Thyroid gland (tissue), 4 donors: ENCODE data around the gene MYO18A. TPM values are rescaled to one million over a fixed set of nuclear protein-coding genes. Genes with fewer than 3 reads are reported as not detected.

ENCODE experiments used
- DNase-seq, 2 donors: peaks; one replicate each; pipeline ENCODE4 v3.0.0-alpha.2; 2019
- H3K27ac ChIP-seq, 3 donors: fragments of 200-600 bp; sonication (generic); 1 replicate in 2 of 3; 2 replicates in 1 of 3; pipeline ENCODE4 v1.5.1; 2016 to 2019; ENCODE audit warnings: mild to moderate bottlenecking in 1 of 3, moderate library complexity in 1 of 3
- H3K27me3 ChIP-seq: fragments of 200-600 bp; sonication (generic); one replicate; pipeline ENCODE4 v1.5.1; 2019
- H3K36me3 ChIP-seq, 2 donors: fragments of 200-600 bp; sonication (generic); one replicate each; pipeline ENCODE4 v1.5.1; 2016 to 2019
- H3K4me1 ChIP-seq, 2 donors: fragments of 200-600 bp; sonication (generic); one replicate each; pipeline ENCODE4 v1.5.1; 2017 to 2019
- H3K4me3 ChIP-seq, 3 donors: fragments of 200-600 bp; sonication (generic); replicated peaks in 1 of 3; 1 replicate in 2 of 3; 2 replicates in 1 of 3; pipeline ENCODE4 v1.5.1; 2016; ENCODE audit warnings: mild to moderate bottlenecking in 1 of 3
- H3K9me3 ChIP-seq: fragments of 200-600 bp; sonication (generic); one replicate; pipeline ENCODE4 v1.5.1; 2017
- POLR2A ChIP-seq, 2 donors: fragments of 450-650 bp; IDR thresholded peaks; one replicate each; pipeline ENCODE4 v1.6.1; 2017; ENCODE audit warnings: antibody characterized with exemption in 2 of 2, mild to moderate bottlenecking in 2 of 2, moderate library complexity in 1 of 2
- WGBS, 2 donors: methylation state at CpG; one replicate each; pipeline ENCODE4 v1.1.5; 2017; 5-methylcytosine and 5-hydroxymethylcytosine counted together
- intact Hi-C: fragments of 100-400 bp; cut with DNase I; formaldehyde crosslinking; loops from one replicate; pipeline ENCODE4 v1.15.1; 2023
- total RNA-seq, 4 donors: library from RNA; depleted of rRNA; stranded (reverse); fragments of >200 nt; gene quantifications; one replicate each; pipeline ENCODE4 v1.2.3, GENCODE V29; 2016
- TF ChIP-seq, protein P1 (sequence below), 6 experiments: fragments of 200-600 bp in 3 of 6; fragments of 450-650 bp in 3 of 6; sonication (generic) in 3 of 6; IDR thresholded peaks; one replicate each; pipeline ENCODE4 v1.5.1; 2016 to 2019; ENCODE audit warnings: antibody characterized with exemption in 6 of 6, mild to moderate bottlenecking in 2 of 6, inconsistent platforms in 1 of 6, moderate library complexity in 1 of 6

The MYO18A gene
- total RNA-seq, 4 donors from 2014 or later: 32.1 to 49.8 (median 40.6) TPM

DNA sequence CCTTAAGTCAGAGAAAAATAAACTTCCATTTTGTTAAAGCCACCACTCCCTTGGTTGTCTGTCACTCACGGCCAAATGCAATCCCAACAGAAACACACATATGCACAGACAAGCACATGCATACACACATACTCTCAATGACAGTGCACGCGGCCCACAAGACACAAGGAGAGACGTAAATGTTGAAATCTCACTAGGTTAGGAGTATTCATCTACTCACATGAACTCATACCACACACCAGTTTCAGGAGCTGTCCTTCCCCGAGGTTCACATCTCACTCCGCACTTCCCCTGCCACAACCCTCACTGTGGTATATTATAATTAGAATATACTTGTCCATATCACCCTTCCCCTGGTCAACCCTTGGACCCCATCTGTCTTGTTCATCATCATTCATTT, 36.0 kb upstream of the MYO18A start:
- TF ChIP-seq, protein P1, sequence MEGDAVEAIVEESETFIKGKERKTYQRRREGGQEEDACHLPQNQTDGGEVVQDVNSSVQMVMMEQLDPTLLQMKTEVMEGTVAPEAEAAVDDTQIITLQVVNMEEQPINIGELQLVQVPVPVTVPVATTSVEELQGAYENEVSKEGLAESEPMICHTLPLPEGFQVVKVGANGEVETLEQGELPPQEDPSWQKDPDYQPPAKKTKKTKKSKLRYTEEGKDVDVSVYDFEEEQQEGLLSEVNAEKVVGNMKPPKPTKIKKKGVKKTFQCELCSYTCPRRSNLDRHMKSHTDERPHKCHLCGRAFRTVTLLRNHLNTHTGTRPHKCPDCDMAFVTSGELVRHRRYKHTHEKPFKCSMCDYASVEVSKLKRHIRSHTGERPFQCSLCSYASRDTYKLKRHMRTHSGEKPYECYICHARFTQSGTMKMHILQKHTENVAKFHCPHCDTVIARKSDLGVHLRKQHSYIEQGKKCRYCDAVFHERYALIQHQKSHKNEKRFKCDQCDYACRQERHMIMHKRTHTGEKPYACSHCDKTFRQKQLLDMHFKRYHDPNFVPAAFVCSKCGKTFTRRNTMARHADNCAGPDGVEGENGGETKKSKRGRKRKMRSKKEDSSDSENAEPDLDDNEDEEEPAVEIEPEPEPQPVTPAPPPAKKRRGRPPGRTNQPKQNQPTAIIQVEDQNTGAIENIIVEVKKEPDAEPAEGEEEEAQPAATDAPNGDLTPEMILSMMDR (IDR thresholded peaks at IDR 0.05): no peak
- no peak for TF ChIP-seq POLR2A (IDR thresholded peaks at IDR 0.05)
- no peaks in the 10 kb centered on the region for H3K27me3 ChIP-seq
- no peaks in the 10 kb centered on the region for H3K36me3 ChIP-seq
- intact Hi-C loops: loop anchor here (5.0 kb wide), 1 partner anchor 69 kb away; no protein-coding TSS in a partner anchor
- no peaks in the 10 kb centered on the region for H3K9me3 ChIP-seq
- 57 to 63% methylated on average over 6 of the region's 6 CpGs for WGBS, 2 donors
- H3K4me3 ChIP-seq: no peak overlapping the region
- peak overlapping the region in 1 of 3 donors; percentile 34 for H3K27ac ChIP-seq
- no peak for DNase-seq
- H3K4me1 ChIP-seq: peaks cover 0 to 16% of the 10 kb centered on the region in 2 donors

DNA sequence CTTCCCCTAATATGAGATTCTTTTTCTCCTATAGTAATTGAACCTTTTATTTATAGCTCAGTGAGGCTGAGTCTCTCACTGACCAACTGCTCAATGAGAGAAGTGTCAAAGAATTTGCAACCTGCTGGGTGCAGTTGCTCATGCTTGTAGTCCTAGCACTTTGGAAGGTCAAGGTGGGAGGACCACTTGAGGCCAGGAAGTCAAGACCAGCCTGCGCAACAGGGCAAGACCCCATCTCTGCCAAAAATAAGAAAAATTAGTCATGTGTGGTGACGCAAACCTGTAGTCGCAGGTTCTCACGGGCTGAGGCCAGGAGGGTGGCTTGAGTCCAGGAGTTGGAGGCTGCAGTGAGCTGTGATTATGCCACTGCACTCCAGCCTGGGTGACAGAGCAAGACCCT, 35.5 kb upstream of the MYO18A start:
- Histone ChIP-seq H3K27ac (no peak overlapping the region), H3K4me1 (peaks cover 0 to 16% of the 10 kb centered on the region in 2 donors), H3K27me3 (no peaks in the 10 kb centered on the region), H3K36me3 (no peaks in the 10 kb centered on the region), H3K9me3 (no peaks in the 10 kb centered on the region), H3K4me3 (no peak overlapping the region)
- WGBS, 2 donors: 24 to 40% methylated on average over 4 of the region's 4 CpGs
- DNase-seq: peak; percentile 83 to 85
- intact Hi-C loops: loop anchor here (5.0 kb wide), 1 partner anchor 68 kb away; no protein-coding TSS in a partner anchor
- no peak for TF ChIP-seq POLR2A (IDR thresholded peaks at IDR 0.05)
- TF ChIP-seq, protein P1 (IDR thresholded peaks at IDR 0.05): no peak

DNA sequence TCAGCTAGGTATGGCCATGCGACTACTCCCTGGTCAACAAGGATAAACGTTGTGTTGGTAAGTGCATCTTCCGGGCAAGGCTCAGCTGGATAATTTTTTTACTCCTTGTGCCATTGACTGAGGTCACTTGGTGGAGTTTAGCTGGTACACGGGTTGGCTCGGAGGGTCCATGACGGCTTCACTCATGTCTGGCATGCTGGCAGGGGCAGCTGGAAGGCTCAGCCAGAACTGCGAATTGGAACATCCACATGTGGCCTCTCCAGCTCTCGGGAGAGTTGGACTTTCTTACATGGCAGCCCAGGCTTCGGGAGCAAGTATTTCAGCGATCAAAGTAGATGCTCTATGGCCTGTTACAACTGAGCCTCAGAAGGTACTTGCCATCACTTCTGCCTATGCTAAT, 35.0 kb upstream of the MYO18A start:
- Histone ChIP-seq H3K27me3 (no peaks in the 10 kb centered on the region), H3K9me3 (no peaks in the 10 kb centered on the region), H3K27ac (no peak overlapping the region), H3K4me3 (no peak overlapping the region), H3K4me1 (peaks cover 0 to 16% of the 10 kb centered on the region in 2 donors), H3K36me3 (no peaks in the 10 kb centered on the region)
- intact Hi-C loops: loop anchor here (5.0 kb wide), 1 partner anchor 68 kb away; no protein-coding TSS in a partner anchor
- WGBS, 2 donors: 87% methylated on average over 10 of the region's 10 CpGs
- TF ChIP-seq, protein P1 (IDR thresholded peaks at IDR 0.05): no peak
- no peak for TF ChIP-seq POLR2A (IDR thresholded peaks at IDR 0.05)
- DNase-seq: no peak

DNA sequence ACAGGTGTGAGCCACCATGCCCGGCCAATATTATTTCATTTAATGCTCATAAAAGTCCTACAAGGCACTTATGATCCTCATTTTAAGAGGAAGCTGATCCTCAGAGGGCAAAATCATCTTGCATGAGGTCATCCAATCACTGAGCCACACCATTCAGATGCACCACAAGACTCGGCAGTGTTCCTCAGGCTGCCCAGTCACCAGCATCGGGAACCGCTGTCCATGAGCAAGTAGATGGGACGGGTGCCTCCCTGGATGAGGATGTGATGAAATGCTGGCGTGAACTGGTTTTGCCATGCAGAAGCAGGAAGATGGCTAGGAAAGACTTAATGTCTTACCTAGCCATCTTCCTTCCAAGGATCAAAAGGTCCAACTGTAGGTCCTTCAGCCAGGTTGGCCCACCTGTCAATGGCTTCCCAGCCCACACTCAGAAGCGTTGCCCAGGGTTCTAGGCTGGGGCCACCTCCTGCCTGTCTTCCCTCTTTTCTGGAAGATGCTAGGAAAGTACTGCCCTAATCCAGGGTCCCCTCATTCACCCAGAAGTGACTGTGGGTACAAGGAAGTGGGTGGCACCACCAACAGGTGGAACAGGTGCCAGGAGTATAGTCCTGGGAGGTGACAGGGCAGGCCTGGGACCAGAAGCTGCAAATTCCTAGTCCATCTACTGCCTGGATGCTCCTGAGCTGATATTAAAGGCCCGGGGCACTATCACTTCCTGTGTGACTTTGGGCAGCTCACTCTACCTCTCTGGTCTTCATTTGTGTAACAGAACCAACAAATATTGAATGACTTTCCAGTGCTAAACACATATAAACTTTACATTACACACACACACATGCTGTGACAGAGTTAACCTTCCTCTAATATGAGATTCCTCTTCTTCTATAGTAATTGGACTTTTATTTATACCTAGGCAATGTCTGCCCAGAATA, 34.3 kb upstream of the MYO18A start:
- whole genome bisulfite sequencing, 2 donors: 83 to 89% methylated on average over 8 of the region's 8 CpGs
- intact Hi-C loops: loop anchor here (5.0 kb wide), 1 partner anchor 67 kb away; no protein-coding TSS in a partner anchor
- TF ChIP-seq, protein P1 (IDR thresholded peaks at IDR 0.05): no peak
- TF ChIP-seq POLR2A (IDR thresholded peaks at IDR 0.05): no peak

DNA sequence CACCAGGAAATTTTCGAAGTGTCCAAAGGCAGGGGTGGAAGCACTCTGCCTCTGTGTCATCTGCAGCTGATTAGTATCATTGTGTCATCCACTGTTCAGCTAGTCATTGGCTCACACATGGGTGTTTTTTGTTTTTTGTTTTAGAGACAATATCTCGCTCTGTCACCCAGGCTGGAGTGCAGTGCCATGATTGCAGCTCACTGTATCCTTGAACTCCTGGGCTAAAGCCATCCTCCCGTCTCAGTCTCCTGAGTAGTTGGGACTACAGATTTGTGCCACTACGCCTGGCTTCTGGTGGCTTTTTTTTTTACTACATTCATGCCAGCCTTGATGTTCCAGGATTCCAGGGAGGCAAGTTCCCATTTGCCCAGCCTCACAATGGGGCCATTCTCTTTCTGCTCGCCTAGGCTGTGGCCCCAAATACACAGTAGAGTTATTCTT, 32.5 kb upstream of the MYO18A start:
- no peak for DNase-seq
- H3K36me3 ChIP-seq: no peaks in the 10 kb centered on the region
- H3K9me3 ChIP-seq: no peaks in the 10 kb centered on the region
- H3K4me3 ChIP-seq: no peak overlapping the region
- H3K4me1 ChIP-seq: peaks cover 0 to 12% of the 10 kb centered on the region in 2 donors
- H3K27me3 ChIP-seq: no peaks in the 10 kb centered on the region
- intact Hi-C loops: no loop called here
- 85 to 92% methylated on average over 5 of the region's 5 CpGs for WGBS, 2 donors
- no peak for TF ChIP-seq POLR2A (IDR thresholded peaks at IDR 0.05)
- TF ChIP-seq, protein P1 (IDR thresholded peaks at IDR 0.05): no peak
- no peak overlapping the region for H3K27ac ChIP-seq

More for the DNA sequence above, 34.3 kb upstream of the MYO18A start:
- H3K4me3 ChIP-seq: no peak overlapping the region
- H3K4me1 ChIP-seq: peaks cover 0 to 16% of the 10 kb centered on the region in 2 donors
- H3K27ac ChIP-seq: no peak overlapping the region
- no peak for DNase-seq
- no peaks in the 10 kb centered on the region for H3K27me3 ChIP-seq
- H3K9me3 ChIP-seq: no peaks in the 10 kb centered on the region
- H3K36me3 ChIP-seq: no peaks in the 10 kb centered on the region
